ENCODE measurements around the gene SYT17.

DNA sequence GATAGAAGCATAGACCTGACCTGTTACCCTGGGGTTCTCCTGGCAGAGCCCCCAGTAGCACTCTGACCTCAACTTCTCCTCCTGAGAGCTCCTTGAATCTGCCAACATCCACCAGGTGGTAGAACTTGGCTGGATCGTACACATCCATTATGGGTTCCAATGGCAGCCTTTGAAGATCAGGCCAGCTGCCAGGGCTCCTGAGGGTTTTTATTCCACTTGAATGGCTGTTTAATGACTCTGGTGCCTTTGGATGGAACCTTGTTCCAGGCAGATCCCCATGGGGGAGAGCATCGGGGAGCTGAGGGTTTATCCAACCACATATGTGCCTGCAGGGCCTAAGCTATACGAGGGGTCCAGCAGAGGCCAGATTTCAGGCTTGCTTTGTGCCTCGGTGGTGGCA is 70.4 kb downstream of the SYT17 start:
- no peak for TF ChIP-seq CTCF (IDR thresholded peaks at IDR 0.05)
- TF ChIP-seq POLR2A (IDR thresholded peaks at IDR 0.05), result no peak
